ENCODE measurements around the gene OASL.

The OASL gene

DNA sequence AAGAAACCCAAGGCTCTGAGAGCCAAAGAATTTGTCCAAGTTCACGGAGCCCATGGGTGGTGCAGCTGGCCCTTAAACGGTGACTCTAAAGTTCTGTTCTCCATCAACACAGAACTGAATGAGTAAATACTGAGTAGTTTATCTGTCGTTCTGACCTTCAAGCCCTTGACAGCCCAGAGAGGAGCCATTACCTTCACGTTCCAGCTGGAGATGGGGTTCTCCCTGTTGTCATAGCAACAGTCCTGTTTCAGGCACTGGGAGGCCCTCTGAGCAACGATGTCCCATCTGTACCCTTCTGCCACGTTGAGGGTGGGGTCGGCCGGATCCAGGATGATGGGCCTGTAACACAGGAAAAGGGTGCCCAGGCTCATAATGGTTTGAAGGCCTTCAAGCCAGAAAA, 15.2 kb downstream of the OASL start:
- TF ChIP-seq EZH2 (IDR thresholded peaks at IDR 0.05): no peak
- TF ChIP-seq POLR2AphosphoS5 (IDR thresholded peaks at IDR 0.05; ENCODE audit: borderline replicate concordance, low read depth, low read length): no peak
- no peak for TF ChIP-seq FOXP2 (optimal IDR thresholded peaks at IDR 0.05; ENCODE audit: control extremely low read depth, extremely low read length, insufficient read depth)
- Histone ChIP-seq H3K9ac (ENCODE audit: insufficient read length) (no peak overlapping the region), H3K9me3 (ENCODE audit: low read depth, low read length) (no peaks in the 10 kb centered on the region), H3K4me3 (no peak overlapping the region), H3K36me3 (ENCODE audit: insufficient read depth, low read length) (no peaks in the 10 kb centered on the region), H3K27ac (no peak overlapping the region)
- DNase-seq (ENCODE audit: low read depth, low spot score): no peak

DNA sequence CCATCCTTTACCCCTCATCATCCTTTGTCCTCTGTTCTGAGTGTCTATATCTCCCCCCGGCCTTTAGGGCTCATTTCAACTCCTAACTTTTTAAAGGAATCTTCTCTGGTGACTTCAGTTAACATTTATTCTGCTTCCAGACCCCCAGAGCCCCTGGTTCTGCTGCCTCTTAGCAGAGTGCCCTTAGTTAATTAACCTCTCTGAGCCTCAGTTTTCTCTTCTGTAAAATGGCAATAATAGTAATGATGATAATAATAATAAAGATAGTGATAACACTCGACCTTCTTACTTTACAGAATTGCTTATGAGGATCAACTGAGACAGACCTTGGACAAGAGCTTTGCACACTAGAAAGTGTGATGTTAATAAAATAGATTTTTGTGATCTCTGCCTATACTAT, 16.3 kb downstream of the OASL start:
- no peaks in the 10 kb centered on the region for H3K36me3 ChIP-seq (ENCODE audit: insufficient read depth, low read length)
- H3K27ac ChIP-seq: no peak overlapping the region
- H3K4me3 ChIP-seq: no peak overlapping the region
- no peak for DNase-seq (ENCODE audit: low read depth, low spot score)
- TF ChIP-seq FOXP2 (optimal IDR thresholded peaks at IDR 0.05; ENCODE audit: control extremely low read depth, extremely low read length, insufficient read depth) (no peak), POLR2AphosphoS5 (IDR thresholded peaks at IDR 0.05; ENCODE audit: borderline replicate concordance, low read depth, low read length) (no peak), EZH2 (IDR thresholded peaks at IDR 0.05) (no peak)
- no peak overlapping the region for H3K9ac ChIP-seq (ENCODE audit: insufficient read length)
- no peaks in the 10 kb centered on the region for H3K9me3 ChIP-seq (ENCODE audit: low read depth, low read length)

DNA sequence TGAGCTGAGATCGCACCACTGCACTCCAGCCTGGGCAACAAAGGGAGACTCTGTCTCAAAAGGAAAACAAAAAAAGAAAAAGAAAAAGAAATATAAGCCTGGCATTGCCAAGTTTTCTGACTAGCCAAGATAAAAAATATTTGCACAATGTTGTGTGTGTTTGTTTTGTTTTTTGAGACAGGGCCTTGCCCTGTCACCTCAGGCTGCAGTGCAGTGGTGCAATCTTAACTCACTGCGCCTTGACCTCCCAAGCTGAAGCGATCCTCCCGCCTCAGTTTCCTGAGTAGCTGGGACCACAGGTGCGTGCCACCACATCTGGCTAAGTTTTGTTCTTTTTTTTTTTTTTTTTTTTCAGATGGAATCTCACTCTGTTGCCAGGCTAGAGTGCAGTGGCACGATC, 17.3 kb downstream of the OASL start:
- DNase-seq (ENCODE audit: low read depth, low spot score): no peak
- H3K27ac ChIP-seq: no peak overlapping the region
- H3K36me3 ChIP-seq (ENCODE audit: insufficient read depth, low read length): no peaks in the 10 kb centered on the region
- TF ChIP-seq EZH2 (IDR thresholded peaks at IDR 0.05) (no peak), FOXP2 (optimal IDR thresholded peaks at IDR 0.05; ENCODE audit: control extremely low read depth, extremely low read length, insufficient read depth) (no peak), POLR2AphosphoS5 (IDR thresholded peaks at IDR 0.05; ENCODE audit: borderline replicate concordance, low read depth, low read length) (no peak)
- H3K9ac ChIP-seq (ENCODE audit: insufficient read length): no peak overlapping the region
- H3K4me3 ChIP-seq: no peak overlapping the region
- H3K9me3 ChIP-seq (ENCODE audit: low read depth, low read length): no peaks in the 10 kb centered on the region

DNA sequence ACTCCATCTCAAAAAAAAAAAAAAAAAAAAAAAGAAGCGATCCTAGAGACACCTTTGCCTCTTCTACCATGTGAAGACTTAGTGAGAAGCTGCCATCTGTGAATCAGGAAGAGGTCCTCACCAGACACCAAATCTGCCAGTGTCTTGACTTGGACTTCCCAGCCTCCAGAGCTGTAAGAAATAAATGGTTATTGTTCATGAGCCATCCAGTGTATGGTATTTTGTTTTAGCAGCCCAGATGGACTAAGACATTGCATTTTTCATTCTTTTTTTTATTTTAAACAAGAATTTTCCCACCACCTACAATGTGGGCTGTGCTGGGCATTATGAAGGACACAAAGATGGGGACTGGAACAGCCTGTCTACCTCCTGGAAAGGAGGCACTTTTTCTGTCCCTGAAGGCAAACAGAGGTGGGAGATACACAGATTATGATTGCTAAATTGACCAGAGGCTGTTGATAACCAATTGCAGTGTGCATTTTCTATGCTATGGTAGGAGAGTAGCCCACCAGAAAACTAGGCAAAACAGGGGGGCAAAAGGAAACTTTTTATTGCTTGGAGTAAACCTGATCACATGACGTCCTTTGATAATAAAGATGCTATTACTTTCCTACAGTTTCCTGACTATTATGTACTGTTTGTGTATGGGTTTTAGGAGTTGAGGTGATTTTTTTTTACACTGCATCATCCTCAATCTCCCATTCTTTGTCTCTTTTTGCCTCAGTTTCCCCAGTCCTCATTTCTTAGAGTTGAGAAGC, 20.0 kb downstream of the OASL start:
- Histone ChIP-seq H3K9ac (ENCODE audit: insufficient read length) (no peak overlapping the region), H3K36me3 (ENCODE audit: insufficient read depth, low read length) (no peaks in the 10 kb centered on the region), H3K27ac (no peak overlapping the region), H3K4me3 (no peak overlapping the region), H3K9me3 (ENCODE audit: low read depth, low read length) (no peaks in the 10 kb centered on the region)
- TF ChIP-seq EZH2 (IDR thresholded peaks at IDR 0.05) (no peak), POLR2AphosphoS5 (IDR thresholded peaks at IDR 0.05; ENCODE audit: borderline replicate concordance, low read depth, low read length) (no peak), FOXP2 (optimal IDR thresholded peaks at IDR 0.05; ENCODE audit: control extremely low read depth, extremely low read length, insufficient read depth) (no peak)
- DNase-seq (ENCODE audit: low read depth, low spot score): no peak

DNA sequence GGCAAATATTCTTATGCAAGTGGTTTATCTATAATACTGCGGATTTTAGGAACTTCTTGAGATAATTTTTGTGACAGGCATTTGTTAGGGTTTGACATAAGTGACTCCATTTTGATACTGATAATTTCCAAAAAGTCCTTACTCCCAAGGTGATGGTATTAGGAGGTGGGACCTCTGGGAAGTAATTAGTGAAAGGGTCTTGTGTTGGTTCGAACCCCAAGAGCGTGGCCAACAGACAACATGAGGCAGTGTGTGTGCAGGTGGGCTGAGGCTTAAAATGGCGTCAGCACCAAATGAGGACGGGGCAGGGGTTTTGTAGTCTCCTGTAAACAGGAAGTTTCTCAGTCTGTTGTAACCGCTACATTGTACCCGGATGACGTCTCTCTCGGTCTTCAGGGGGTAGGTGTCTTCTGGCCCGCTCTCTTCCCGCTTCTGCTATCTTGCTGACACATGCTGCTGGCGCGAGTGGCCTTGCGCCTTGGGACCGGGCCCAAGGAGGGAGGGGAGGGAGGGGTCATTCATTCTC, 21.0 kb downstream of the OASL start:
- DNase-seq (ENCODE audit: low read depth, low spot score): no peak
- peaks cover under 1% of the 10 kb centered on the region; the same call in 1 of the 2 replicates for H3K36me3 ChIP-seq (ENCODE audit: insufficient read depth, low read length)
- H3K9ac ChIP-seq (ENCODE audit: insufficient read length): no peak overlapping the region
- H3K9me3 ChIP-seq (ENCODE audit: low read depth, low read length): no peaks in the 10 kb centered on the region
- no peak overlapping the region for H3K4me3 ChIP-seq
- TF ChIP-seq EZH2 (IDR thresholded peaks at IDR 0.05) (no peak), FOXP2 (optimal IDR thresholded peaks at IDR 0.05; ENCODE audit: control extremely low read depth, extremely low read length, insufficient read depth) (no peak), POLR2AphosphoS5 (IDR thresholded peaks at IDR 0.05; ENCODE audit: borderline replicate concordance, low read depth, low read length) (no peak)
- H3K27ac ChIP-seq: no peak overlapping the region

DNA sequence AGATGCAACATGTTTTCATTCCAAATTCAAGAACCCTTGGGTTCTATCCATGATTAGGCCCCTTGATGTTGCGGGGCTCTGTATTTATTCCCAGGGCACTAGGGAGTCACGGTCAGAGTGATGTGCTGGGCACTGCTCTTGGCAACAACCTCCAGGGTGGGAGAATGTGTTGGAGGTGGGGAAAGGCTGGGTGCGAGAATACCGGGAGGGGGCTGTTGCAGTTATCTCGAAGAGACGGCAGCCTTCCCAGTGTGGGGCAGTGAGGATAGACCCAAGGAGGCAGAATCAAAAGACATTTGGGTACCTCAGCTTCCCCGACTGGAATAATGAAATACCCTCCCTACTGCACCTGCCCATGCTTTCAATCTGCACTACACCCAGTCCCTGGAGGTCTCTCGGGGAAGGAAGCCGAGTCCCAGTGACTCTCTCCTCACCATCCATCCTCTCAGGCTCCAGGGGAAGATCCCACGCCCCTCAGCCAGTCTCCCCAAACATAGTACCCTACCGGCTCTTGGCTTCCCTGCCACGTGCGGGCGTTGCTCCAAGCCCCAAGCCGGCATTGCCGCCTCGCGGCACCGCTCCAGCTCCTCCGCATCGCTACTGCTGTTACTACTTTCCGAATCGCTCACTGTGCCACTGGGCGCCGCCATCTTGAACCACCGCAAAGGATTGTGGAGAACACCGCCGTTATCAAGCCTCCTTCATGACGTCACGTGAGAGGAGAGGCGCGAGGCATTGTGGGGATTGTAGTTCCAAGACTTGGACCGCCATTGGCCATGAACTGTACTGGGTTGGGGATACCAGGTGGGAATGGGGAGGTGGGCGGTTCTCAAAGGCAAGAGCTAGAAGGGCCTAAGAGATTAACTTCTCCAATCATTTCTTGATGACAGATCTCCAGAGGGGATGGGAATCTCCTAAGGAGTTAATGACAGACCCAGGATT, 22.9 kb downstream of the OASL start, which contains the start of gene C12orf43:
TSS of gene C12orf43 (minus strand) at position 663 of the 942 bp plus-strand sequence. CDS start at position 650, 13 bp downstream.
- no peak for TF ChIP-seq EZH2 (IDR thresholded peaks at IDR 0.05)
- peak; percentile 90 for TF ChIP-seq POLR2AphosphoS5 (IDR thresholded peaks at IDR 0.05; ENCODE audit: borderline replicate concordance, low read depth, low read length)
- TF ChIP-seq FOXP2 (optimal IDR thresholded peaks at IDR 0.05; ENCODE audit: control extremely low read depth, extremely low read length, insufficient read depth): peak; percentile 74
- H3K9ac ChIP-seq (ENCODE audit: insufficient read length): peak within 1 kb of the TSS; percentile 84
- H3K36me3 ChIP-seq (ENCODE audit: insufficient read depth, low read length): peaks cover 3% of the 10 kb centered on the region; the same call in 1 of the 2 replicates
- peak; percentile 84 for DNase-seq (ENCODE audit: low read depth, low spot score)
- H3K9me3 ChIP-seq (ENCODE audit: low read depth, low read length): no peaks in the 10 kb centered on the region
- no peak within 1 kb of the TSS for H3K27ac ChIP-seq
- H3K4me3 ChIP-seq: peak within 1 kb of the TSS; percentile 98

DNA sequence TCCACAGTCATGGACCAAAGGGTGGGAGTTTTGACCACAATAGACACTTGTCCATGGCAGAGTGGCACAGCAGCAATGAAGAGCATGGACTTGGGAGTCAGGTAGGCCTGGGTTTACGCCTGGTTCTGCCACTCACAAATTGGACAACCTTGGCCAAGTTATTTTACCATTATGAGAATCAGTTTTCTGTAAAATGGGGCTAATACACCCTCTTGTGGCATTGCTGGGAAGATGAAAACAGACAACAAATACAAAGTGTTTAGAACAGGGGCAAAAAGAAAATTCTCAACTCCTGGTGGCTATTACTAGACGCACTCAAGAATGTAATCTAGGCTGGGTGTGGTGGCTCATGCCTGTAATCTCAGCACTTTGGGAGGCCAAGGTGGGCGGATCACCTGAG, 25.3 kb downstream of the OASL start:
- Histone ChIP-seq H3K9ac (ENCODE audit: insufficient read length) (no peak overlapping the region), H3K4me3 (no peak overlapping the region), H3K36me3 (ENCODE audit: insufficient read depth, low read length) (peaks cover 23% of the 10 kb centered on the region), H3K9me3 (ENCODE audit: low read depth, low read length) (no peaks in the 10 kb centered on the region), H3K27ac (no peak overlapping the region)
- TF ChIP-seq EZH2 (IDR thresholded peaks at IDR 0.05) (no peak), FOXP2 (optimal IDR thresholded peaks at IDR 0.05; ENCODE audit: control extremely low read depth, extremely low read length, insufficient read depth) (no peak), POLR2AphosphoS5 (IDR thresholded peaks at IDR 0.05; ENCODE audit: borderline replicate concordance, low read depth, low read length) (no peak)
- no peak for DNase-seq (ENCODE audit: low read depth, low spot score)

DNA sequence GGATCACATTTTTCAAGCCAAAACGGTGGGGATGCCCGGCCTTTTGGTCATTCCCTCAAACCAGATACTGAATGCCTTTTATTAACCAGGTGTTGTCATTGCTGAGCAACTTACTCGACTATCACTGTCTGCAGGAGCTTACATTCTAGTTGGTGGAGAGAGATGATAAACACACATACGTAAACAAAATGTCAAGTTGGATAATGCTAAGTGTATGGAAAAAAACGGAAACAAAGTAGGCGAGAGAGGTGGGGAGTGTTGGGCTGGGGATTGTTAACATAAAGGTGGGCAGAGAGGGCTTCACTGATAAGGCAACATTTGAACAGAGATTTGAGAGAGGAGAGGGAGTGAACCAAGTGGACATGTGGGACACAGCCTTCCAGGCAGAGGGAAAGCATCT, 27.2 kb downstream of the OASL start:
- H3K9ac ChIP-seq (ENCODE audit: insufficient read length): no peak overlapping the region
- peaks cover 31% of the 10 kb centered on the region for H3K36me3 ChIP-seq (ENCODE audit: insufficient read depth, low read length)
- DNase-seq (ENCODE audit: low read depth, low spot score): no peak
- TF ChIP-seq EZH2 (IDR thresholded peaks at IDR 0.05) (no peak), FOXP2 (optimal IDR thresholded peaks at IDR 0.05; ENCODE audit: control extremely low read depth, extremely low read length, insufficient read depth) (no peak), POLR2AphosphoS5 (IDR thresholded peaks at IDR 0.05; ENCODE audit: borderline replicate concordance, low read depth, low read length) (no peak)
- H3K4me3 ChIP-seq: no peak overlapping the region
- no peak overlapping the region for H3K27ac ChIP-seq
- H3K9me3 ChIP-seq (ENCODE audit: low read depth, low read length): no peaks in the 10 kb centered on the region
